SU-DHL-6 (cell line): ENCODE data around the gene SLC41A3.
"Not testable (repeated sequence)": the region's sequence is repeated elsewhere in the genome, so short reads cannot be mapped to it uniquely, and the experiment has no call there.

Source experiments
- EZH2phosphoT487 ChIP-seq: fragments of 200-600 bp; sonication (generic), shearing (Covaris generic); conservative IDR thresholded peaks from 2 replicates; pipeline ENCODE4 v1.6.1; 2018; ENCODE audit warnings: mild to moderate bottlenecking, antibody characterized with exemption, low read length, moderate library complexity, mixed read lengths
- TF ChIP-seq, protein P1 (sequence below): fragments of 200-600 bp; sonication (generic); IDR thresholded peaks from one replicate; pipeline ENCODE4 v1.5.1; 2017; ENCODE audit warnings: antibody characterized with exemption, mild to moderate bottlenecking, low read length, moderate library complexity; ENCODE audit not compliant: insufficient read depth, poor library complexity, severe bottlenecking

DNA sequence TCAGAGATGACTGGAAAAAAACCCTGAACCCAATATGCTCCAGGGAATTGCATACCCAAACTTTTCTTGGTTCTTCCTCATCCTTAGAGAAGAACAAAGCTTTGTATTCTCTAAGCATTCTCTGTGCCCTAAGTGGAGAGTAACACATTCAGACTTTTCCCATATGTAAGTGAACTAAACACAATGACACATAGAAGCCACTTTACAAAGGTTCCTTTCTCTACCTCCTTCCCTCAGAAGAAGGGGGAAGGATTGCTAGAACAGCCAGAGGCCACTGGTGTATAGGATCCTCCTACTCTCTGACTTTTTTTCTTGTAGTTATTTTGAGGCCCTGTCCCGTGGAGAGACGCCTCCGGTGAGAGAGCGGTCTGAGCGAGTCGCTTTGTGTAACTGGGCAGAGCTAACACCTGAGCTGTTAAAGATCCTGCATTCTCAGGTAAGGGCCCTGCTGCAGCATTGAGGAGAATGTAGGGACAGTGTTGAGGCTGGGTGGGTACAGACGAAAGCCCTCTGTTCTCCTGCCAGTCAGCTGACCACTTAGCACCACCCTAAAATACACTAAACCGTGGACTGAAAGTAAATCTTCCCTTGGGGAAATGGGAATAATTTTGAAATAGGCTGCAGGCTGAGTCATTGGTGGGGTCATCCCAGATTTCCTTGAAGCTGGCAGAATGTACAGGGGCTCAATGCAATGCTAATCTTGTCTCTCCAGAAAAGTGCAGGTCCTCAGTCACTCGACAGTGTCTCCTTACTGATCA, 108.5 kb downstream of the SLC41A3 start:
- TF ChIP-seq, protein P1, sequence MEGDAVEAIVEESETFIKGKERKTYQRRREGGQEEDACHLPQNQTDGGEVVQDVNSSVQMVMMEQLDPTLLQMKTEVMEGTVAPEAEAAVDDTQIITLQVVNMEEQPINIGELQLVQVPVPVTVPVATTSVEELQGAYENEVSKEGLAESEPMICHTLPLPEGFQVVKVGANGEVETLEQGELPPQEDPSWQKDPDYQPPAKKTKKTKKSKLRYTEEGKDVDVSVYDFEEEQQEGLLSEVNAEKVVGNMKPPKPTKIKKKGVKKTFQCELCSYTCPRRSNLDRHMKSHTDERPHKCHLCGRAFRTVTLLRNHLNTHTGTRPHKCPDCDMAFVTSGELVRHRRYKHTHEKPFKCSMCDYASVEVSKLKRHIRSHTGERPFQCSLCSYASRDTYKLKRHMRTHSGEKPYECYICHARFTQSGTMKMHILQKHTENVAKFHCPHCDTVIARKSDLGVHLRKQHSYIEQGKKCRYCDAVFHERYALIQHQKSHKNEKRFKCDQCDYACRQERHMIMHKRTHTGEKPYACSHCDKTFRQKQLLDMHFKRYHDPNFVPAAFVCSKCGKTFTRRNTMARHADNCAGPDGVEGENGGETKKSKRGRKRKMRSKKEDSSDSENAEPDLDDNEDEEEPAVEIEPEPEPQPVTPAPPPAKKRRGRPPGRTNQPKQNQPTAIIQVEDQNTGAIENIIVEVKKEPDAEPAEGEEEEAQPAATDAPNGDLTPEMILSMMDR: not testable (repeated sequence)
- not testable (repeated sequence) for TF ChIP-seq EZH2phosphoT487
